ENCODE results near the gene ST6GAL1. TPM values are rescaled to one million over a fixed set of nuclear protein-coding genes. Genes with fewer than 3 reads are reported as not detected.
"Not testable (repeated sequence)": the region's sequence is repeated elsewhere in the genome, so short reads cannot be mapped to it uniquely, and the experiment has no call there.

Gene ST6GAL1
- total and polyA plus RNA-seq, 2 of the 13 experiments (the other 11 are each of a cell fraction or from before 2014, with no cell fraction given), result 79.9 to 164 TPM

DNA sequence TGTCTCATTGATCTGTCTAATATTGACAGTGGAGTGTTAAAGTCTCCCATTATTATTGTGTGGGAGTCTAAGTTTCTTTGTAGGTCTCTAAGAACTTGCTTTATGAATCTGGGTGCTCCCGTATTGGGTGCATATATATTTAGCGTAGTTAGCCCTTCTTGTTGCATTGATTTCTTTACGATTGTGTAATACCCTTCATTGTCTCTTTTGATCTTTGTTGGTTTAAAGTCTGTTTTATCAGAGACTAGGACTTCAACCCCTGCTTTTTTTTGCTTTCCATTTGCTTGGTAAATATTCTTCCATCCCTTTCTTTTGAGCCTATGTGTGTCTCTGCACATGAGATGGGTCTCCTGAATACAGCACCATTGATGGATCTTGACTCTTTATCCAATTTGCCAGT lies 23.3 kb upstream of the ST6GAL1 start:
- intact Hi-C loops (cut with micrococcal nuclease; ENCODE audit: unreplicated experiment); H3K9me3 ChIP-seq (ENCODE audit: low read length); H4K20me1 ChIP-seq (ENCODE audit: insufficient read depth, low read length); H3K36me3 ChIP-seq (replicated peaks in 1 of 2; ENCODE audit: control insufficient read depth in 1 of 2, insufficient read depth in 2 of 2, low read length in 2 of 2); FAIRE-seq; H3K9ac ChIP-seq (ENCODE audit: insufficient read depth, low read depth, low read length); CTCF ChIA-PET (ENCODE audit: low intra/inter-chr PET ratio, low total read pairs); H3K27me3 ChIP-seq (ENCODE audit: control insufficient read depth in 1 of 2, insufficient read depth in 2 of 2, low read length in 2 of 2); in situ Hi-C loops (cut with HindIII; ENCODE audit: extremely low pct_ligation_motif_present, low pct_unique_long_range_greater_than_20kb); H3K4me3 ChIP-seq (replicated peaks in 1 of 3; ENCODE audit: insufficient read depth in 1 of 3, low read depth in 2 of 3, low read length in 3 of 3); H3K27ac ChIP-seq (ENCODE audit: extremely low read length, insufficient read depth, low read length); H2AFZ ChIP-seq (ENCODE audit: low read length); BruUV-seq (replicated peaks); H3K79me2 ChIP-seq (ENCODE audit: insufficient read depth, low read length); ATAC-seq: not testable (repeated sequence)
- peak; percentile 86 for DNase-seq (ENCODE audit: low spot score)
- POLR2A ChIA-PET, result interaction anchor here (4.2 kb wide), 1 partner anchor 24 kb away, joined by 19 read pairs; the partner anchor contains the start of gene ST6GAL1
- 1% methylated on average over 3 of the region's 3 CpGs for WGBS (ENCODE audit: low lambda C conversion rate)
- H3K4me1 ChIP-seq (ENCODE audit: insufficient read depth, low read length), result peaks cover 42% of the 10 kb centered on the region
- peak overlapping the region; percentile 12; the same call in 1 of the 2 replicates for H3K4me2 ChIP-seq (ENCODE audit: low read depth, low read length)
- peak; percentile 63 for TF ChIP-seq ERF (CRISPR knock-in tag; IDR thresholded peaks at IDR 0.05)
- peak; percentile 46 for TF ChIP-seq ASH2L (IDR thresholded peaks at IDR 0.05; ENCODE audit: insufficient read length, low read depth, low read length)
- TF ChIP-seq FOXA3 (CRISPR knock-in tag; IDR thresholded peaks at IDR 0.05), result peak; percentile 94
- peak; percentile 76 for TF ChIP-seq RARA (CRISPR knock-in tag; IDR thresholded peaks at IDR 0.05)
- peak in 1 of 2 experiments; percentile 84; a peak in 2 of 4 replicates for TF ChIP-seq KLF16 (CRISPR knock-in tag; IDR thresholded peaks at IDR 0.05)
- 0 out of 2 replicates have a peak, but pooled peaks have one; percentile 37 for TF ChIP-seq ARNTL (CRISPR knock-in tag; IDR thresholded peaks at IDR 0.05)
- TF ChIP-seq ZBTB20 (CRISPR knock-in tag; IDR thresholded peaks at IDR 0.05; ENCODE audit: borderline replicate concordance, low read depth), result peak; percentile 75; the same call in 1 of the 2 replicates
- TF ChIP-seq ARNT2 (CRISPR knock-in tag; IDR thresholded peaks at IDR 0.05; ENCODE audit: low read depth), result 0 out of 2 replicates have a peak, but pooled peaks have one; percentile 28
- peak; percentile 70; the same call in 1 of the 2 replicates for TF ChIP-seq ZNF331 (CRISPR knock-in tag; IDR thresholded peaks at IDR 0.05)
- TF ChIP-seq RXRB (CRISPR knock-in tag; IDR thresholded peaks at IDR 0.05; ENCODE audit: borderline replicate concordance), result peak; percentile 90
- TF ChIP-seq MIER3 (CRISPR knock-in tag; IDR thresholded peaks at IDR 0.05; ENCODE audit: borderline replicate concordance), result peak; percentile 88; the same call in 1 of the 2 replicates
- TF ChIP-seq BCL6 (CRISPR knock-in tag; IDR thresholded peaks at IDR 0.05), result peak; percentile 90
- peak; percentile 81 for TF ChIP-seq TRIM24 (CRISPR knock-in tag; IDR thresholded peaks at IDR 0.05)
- TF ChIP-seq NR2F2 (IDR thresholded peaks at IDR 0.05; ENCODE audit: borderline replicate concordance, low read depth), result peak; percentile 55; the same call in 1 of the 2 replicates
- TF ChIP-seq KDM6A (CRISPR knock-in tag; IDR thresholded peaks at IDR 0.05; ENCODE audit: low read depth), result peak; percentile 78
- peak; percentile 99 for TF ChIP-seq GATAD2A (CRISPR knock-in tag; IDR thresholded peaks at IDR 0.05)
- TF ChIP-seq TCF7L2 (IDR thresholded peaks at IDR 0.05; ENCODE audit: low read depth, low read length), result peak; percentile 46
- peak; percentile 49; the same call in 1 of the 2 replicates for TF ChIP-seq ZNF205 (CRISPR knock-in tag; IDR thresholded peaks at IDR 0.05)
- TF ChIP-seq, protein P1, sequence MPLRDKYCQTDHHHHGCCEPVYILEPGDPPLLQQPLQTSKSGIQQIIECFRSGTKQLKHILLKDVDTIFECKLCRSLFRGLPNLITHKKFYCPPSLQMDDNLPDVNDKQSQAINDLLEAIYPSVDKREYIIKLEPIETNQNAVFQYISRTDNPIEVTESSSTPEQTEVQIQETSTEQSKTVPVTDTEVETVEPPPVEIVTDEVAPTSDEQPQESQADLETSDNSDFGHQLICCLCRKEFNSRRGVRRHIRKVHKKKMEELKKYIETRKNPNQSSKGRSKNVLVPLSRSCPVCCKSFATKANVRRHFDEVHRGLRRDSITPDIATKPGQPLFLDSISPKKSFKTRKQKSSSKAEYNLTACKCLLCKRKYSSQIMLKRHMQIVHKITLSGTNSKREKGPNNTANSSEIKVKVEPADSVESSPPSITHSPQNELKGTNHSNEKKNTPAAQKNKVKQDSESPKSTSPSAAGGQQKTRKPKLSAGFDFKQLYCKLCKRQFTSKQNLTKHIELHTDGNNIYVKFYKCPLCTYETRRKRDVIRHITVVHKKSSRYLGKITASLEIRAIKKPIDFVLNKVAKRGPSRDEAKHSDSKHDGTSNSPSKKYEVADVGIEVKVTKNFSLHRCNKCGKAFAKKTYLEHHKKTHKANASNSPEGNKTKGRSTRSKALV (CRISPR knock-in tag; IDR thresholded peaks at IDR 0.05), result 0 out of 2 replicates have a peak, but pooled peaks have one; percentile 32
- peak; percentile 61 for TF ChIP-seq SKI (IDR thresholded peaks at IDR 0.05; ENCODE audit: partially characterized antibody)
- TF ChIP-seq HDAC2 (CRISPR knock-in tag; IDR thresholded peaks at IDR 0.05), result peak; percentile 89
- TF ChIP-seq HMG20B (CRISPR knock-in tag; conservative IDR thresholded peaks at IDR 0.05), result peak; percentile 81; the same call in 1 of the 2 replicates
- peak; percentile 77 for TF ChIP-seq THAP11 (CRISPR knock-in tag; IDR thresholded peaks at IDR 0.05)

All from HepG2 (cell line).